ENCODE data around the gene NXN. TPM values are rescaled to one million over a fixed set of nuclear protein-coding genes. Genes with fewer than 3 reads are reported as not detected.

The NXN gene
- total RNA-seq, 6 donors from 2014 or later, result 32.4 to 63.1 (median 52.2) TPM

- no peaks in the 10 kb centered on the region for H3K27me3 ChIP-seq
- TF ChIP-seq CTCF (IDR thresholded peaks at IDR 0.05), result peak in 5 of 6 experiments; percentile 25 to 73 (median 67)
- TF ChIP-seq POLR2AphosphoS5 (IDR thresholded peaks at IDR 0.05), result peak; percentile 97 to 98
- peak in 1 of 4 donors; percentile 78 for TF ChIP-seq EP300 (IDR thresholded peaks at IDR 0.05)
- TF ChIP-seq POLR2A (IDR thresholded peaks at IDR 0.05), result peak in 3 of 4 donors; percentile 37 to 84 (median 74)
Observed at GRCh38 chr17:781805-782731, 197.5 kb downstream of the NXN start, which contains the start of the genes GLOD4 and MRM3. Gene GLOD4, minus strand, starts transcription at chr17:782280. Its CDS starts 25 bp downstream, at chr17:782255. Gene MRM3, plus strand, starts transcription at chr17:782353. Its CDS starts 26 bp downstream, at chr17:782379.

GRCh38 chr17:778096-778495 lies 201.5 kb downstream of the NXN start:
- 96 to 97% methylated on average over 11 of the region's 11 CpGs for WGBS, 2 donors
- no peak overlapping the region for H3K27ac ChIP-seq
- TF ChIP-seq POLR2A (IDR thresholded peaks at IDR 0.05) (no peak), CTCF (IDR thresholded peaks at IDR 0.05) (no peak), EP300 (IDR thresholded peaks at IDR 0.05) (no peak), POLR2AphosphoS5 (IDR thresholded peaks at IDR 0.05) (no peak)
- ATAC-seq (ENCODE audit: low FRiP score in 2 of 2), result no peak
- H3K4me1 ChIP-seq, result peaks cover 10 to 15% (median 14%) of the 10 kb centered on the region in 4 donors
- DNase-seq, result no peak
- no peaks in the 10 kb centered on the region for H3K27me3 ChIP-seq
- no peaks in the 10 kb centered on the region for H3K9me3 ChIP-seq
- peaks cover 12 to 59% (median 42%) of the 10 kb centered on the region in 4 donors for H3K36me3 ChIP-seq
- no peak overlapping the region for H3K4me3 ChIP-seq

More at GRCh38 chr17:781805-782731, 197.5 kb downstream of the NXN start, which contains the start of the genes GLOD4 and MRM3:
- Histone ChIP-seq H3K36me3 (peaks cover 6 to 25% (median 16%) of the 10 kb centered on the region in 4 donors), H3K9me3 (no peaks in the 10 kb centered on the region), H3K4me3 (peak within 1 kb of the TSS; percentile 68 to 98 (median 86)), H3K27ac (peak within 1 kb of the TSS; percentile 80 to 86 (median 84)), H3K4me1 (peaks cover 18 to 32% (median 21%) of the 10 kb centered on the region in 4 donors)
- WGBS, 2 donors, result 1% methylated on average over 21 to 68 of the region's 87 CpGs
- peak; percentile 97 to 99 for ATAC-seq (ENCODE audit: low FRiP score in 2 of 2)
- DNase-seq, result peak; percentile 94 to 100

- DNase-seq (no peak), ATAC-seq (ENCODE audit: low FRiP score in 2 of 2) (no peak)
- H3K4me3 ChIP-seq, result no peak overlapping the region
- TF ChIP-seq EP300 (IDR thresholded peaks at IDR 0.05) (no peak), POLR2A (IDR thresholded peaks at IDR 0.05) (no peak), POLR2AphosphoS5 (IDR thresholded peaks at IDR 0.05) (no peak), CTCF (IDR thresholded peaks at IDR 0.05) (no peak)
- WGBS, 2 donors, result 91 to 97% methylated on average over 5 of the region's 5 CpGs
- no peak overlapping the region for H3K27ac ChIP-seq
- no peaks in the 10 kb centered on the region for H3K27me3 ChIP-seq
- peaks cover 23 to 87% (median 70%) of the 10 kb centered on the region in 4 donors for H3K36me3 ChIP-seq
- H3K9me3 ChIP-seq, result no peaks in the 10 kb centered on the region
- H3K4me1 ChIP-seq, result no peaks in the 10 kb centered on the region
Observed at GRCh38 chr17:774313-774584, 205.3 kb downstream of the NXN start.

- Histone ChIP-seq H3K4me3 (no peak overlapping the region), H3K36me3 (peaks cover 27 to 92% (median 72%) of the 10 kb centered on the region in 4 donors), H3K27ac (no peak overlapping the region), H3K4me1 (no peaks in the 10 kb centered on the region), H3K9me3 (no peaks in the 10 kb centered on the region), H3K27me3 (no peaks in the 10 kb centered on the region)
- ATAC-seq (ENCODE audit: low FRiP score in 2 of 2) (no peak), DNase-seq (no peak)
- 77 to 85% methylated on average over 14 of the region's 14 CpGs for WGBS, 2 donors
- TF ChIP-seq EP300 (IDR thresholded peaks at IDR 0.05) (no peak), POLR2AphosphoS5 (IDR thresholded peaks at IDR 0.05) (no peak), POLR2A (IDR thresholded peaks at IDR 0.05) (no peak), CTCF (IDR thresholded peaks at IDR 0.05) (no peak)
Observed at GRCh38 chr17:773467-774312, 205.9 kb downstream of the NXN start.

All from upper lobe of left lung (tissue), 6 donors.